ENCODE results near the gene GALNT18.

DNA sequence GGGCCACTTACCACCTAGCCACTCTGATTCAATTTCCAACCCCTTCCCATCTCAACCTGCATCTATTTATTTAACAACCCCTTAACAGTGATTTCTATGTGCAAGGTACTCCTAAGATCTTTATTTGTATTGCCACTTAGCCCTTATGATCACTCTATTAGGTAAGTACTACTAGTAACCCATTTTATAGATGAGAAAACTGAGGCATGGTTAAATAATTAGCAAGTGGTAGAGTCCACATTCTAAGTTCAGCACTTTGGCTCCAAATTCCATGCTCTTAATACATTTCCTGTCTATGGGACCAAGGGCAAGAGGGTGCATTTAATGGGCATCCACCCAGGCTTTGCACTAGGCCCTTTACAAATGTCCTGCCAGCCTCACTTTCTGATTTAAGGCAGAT is 230.6 kb downstream of the GALNT18 start:
- TF ChIP-seq, protein P1, sequence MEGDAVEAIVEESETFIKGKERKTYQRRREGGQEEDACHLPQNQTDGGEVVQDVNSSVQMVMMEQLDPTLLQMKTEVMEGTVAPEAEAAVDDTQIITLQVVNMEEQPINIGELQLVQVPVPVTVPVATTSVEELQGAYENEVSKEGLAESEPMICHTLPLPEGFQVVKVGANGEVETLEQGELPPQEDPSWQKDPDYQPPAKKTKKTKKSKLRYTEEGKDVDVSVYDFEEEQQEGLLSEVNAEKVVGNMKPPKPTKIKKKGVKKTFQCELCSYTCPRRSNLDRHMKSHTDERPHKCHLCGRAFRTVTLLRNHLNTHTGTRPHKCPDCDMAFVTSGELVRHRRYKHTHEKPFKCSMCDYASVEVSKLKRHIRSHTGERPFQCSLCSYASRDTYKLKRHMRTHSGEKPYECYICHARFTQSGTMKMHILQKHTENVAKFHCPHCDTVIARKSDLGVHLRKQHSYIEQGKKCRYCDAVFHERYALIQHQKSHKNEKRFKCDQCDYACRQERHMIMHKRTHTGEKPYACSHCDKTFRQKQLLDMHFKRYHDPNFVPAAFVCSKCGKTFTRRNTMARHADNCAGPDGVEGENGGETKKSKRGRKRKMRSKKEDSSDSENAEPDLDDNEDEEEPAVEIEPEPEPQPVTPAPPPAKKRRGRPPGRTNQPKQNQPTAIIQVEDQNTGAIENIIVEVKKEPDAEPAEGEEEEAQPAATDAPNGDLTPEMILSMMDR (conservative IDR thresholded peaks at IDR 0.05; ENCODE audit: low read depth, low read length), result no peak
- no peak for TF ChIP-seq MXI1 (IDR thresholded peaks at IDR 0.05; ENCODE audit: borderline replicate concordance, low read depth, low read length)
- no peak for TF ChIP-seq CHD1 (IDR thresholded peaks at IDR 0.05; ENCODE audit: low read depth, low read length)
- TF ChIP-seq, protein P2, sequence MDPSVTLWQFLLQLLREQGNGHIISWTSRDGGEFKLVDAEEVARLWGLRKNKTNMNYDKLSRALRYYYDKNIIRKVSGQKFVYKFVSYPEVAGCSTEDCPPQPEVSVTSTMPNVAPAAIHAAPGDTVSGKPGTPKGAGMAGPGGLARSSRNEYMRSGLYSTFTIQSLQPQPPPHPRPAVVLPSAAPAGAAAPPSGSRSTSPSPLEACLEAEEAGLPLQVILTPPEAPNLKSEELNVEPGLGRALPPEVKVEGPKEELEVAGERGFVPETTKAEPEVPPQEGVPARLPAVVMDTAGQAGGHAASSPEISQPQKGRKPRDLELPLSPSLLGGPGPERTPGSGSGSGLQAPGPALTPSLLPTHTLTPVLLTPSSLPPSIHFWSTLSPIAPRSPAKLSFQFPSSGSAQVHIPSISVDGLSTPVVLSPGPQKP (IDR thresholded peaks at IDR 0.05; ENCODE audit: borderline replicate concordance, low read depth, low read length), result no peak
- TF ChIP-seq POLR2A (IDR thresholded peaks at IDR 0.05; ENCODE audit: low read depth, low read length), result no peak
- TF ChIP-seq RFX5 (IDR thresholded peaks at IDR 0.05; ENCODE audit: low read depth, low read length), result no peak
- TF ChIP-seq RAD21 (IDR thresholded peaks at IDR 0.05; ENCODE audit: low read length), result no peak
- TF ChIP-seq, protein P3, sequence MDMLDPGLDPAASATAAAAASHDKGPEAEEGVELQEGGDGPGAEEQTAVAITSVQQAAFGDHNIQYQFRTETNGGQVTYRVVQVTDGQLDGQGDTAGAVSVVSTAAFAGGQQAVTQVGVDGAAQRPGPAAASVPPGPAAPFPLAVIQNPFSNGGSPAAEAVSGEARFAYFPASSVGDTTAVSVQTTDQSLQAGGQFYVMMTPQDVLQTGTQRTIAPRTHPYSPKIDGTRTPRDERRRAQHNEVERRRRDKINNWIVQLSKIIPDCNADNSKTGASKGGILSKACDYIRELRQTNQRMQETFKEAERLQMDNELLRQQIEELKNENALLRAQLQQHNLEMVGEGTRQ (IDR thresholded peaks at IDR 0.05; ENCODE audit: low read depth, low read length), result no peak
- no peak for TF ChIP-seq SMC3 (IDR thresholded peaks at IDR 0.05; ENCODE audit: low read depth, low read length)

All from IMR-90 (cell line).